ENCODE data around the gene KCNK18.
"Not testable (repeated sequence)": the region's sequence is repeated elsewhere in the genome, so short reads cannot be mapped to it uniquely, and the experiment has no call there.

KCNK18 gene

DNA sequence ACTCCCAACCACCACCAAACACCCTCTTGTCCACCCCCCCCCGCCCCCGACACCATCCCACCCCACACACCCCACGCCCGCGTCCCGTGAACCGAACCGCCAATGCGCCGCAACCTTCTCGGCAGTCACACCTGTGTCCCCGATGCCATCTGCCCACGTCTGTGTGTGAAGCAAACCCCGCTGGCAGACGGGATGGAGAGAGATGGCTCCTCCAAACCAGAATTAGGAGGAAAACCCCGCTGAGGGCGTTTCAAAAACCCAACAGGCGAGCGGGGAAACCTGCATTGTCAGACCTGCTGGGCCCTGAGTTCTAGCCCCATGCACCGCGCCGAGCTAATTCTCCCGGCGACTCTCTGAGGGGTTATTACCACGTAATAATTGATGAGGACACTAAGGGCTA is 28.6 kb upstream of the KCNK18 start:
- TF ChIP-seq PAX5 (IDR thresholded peaks at IDR 0.05; ENCODE audit: insufficient read depth, low read length, severe bottlenecking) (no peak), POU2F2 (IDR thresholded peaks at IDR 0.05; ENCODE audit: low read depth, low read length) (no peak), POLR2A (IDR thresholded peaks at IDR 0.05; ENCODE audit: low read depth, low read length) (no peak), TAF1 (IDR thresholded peaks at IDR 0.05; ENCODE audit: low read depth, low read length) (no peak), SPI1 (IDR thresholded peaks at IDR 0.05; ENCODE audit: low read depth, low read length) (no peak), POLR2AphosphoS5 (IDR thresholded peaks at IDR 0.05; ENCODE audit: low read depth, low read length) (no peak)
- DNase-seq (ENCODE audit: insufficient read length, low spot score) (no peak), FAIRE-seq (no peak)

GRCh38 chr10:117169480-117169879 is 27.8 kb upstream of the KCNK18 start:
- FAIRE-seq, result no peak
- TF ChIP-seq POLR2AphosphoS5 (IDR thresholded peaks at IDR 0.05; ENCODE audit: low read depth, low read length), result no peak
- no peak for TF ChIP-seq SPI1 (IDR thresholded peaks at IDR 0.05; ENCODE audit: low read depth, low read length)
- no peak for TF ChIP-seq POLR2A (IDR thresholded peaks at IDR 0.05; ENCODE audit: low read depth, low read length)
- no peak for TF ChIP-seq POU2F2 (IDR thresholded peaks at IDR 0.05; ENCODE audit: low read depth, low read length)
- TF ChIP-seq TAF1 (IDR thresholded peaks at IDR 0.05; ENCODE audit: low read depth, low read length), result no peak
- TF ChIP-seq PAX5 (IDR thresholded peaks at IDR 0.05; ENCODE audit: insufficient read depth, low read length, severe bottlenecking), result no peak
- no peak for DNase-seq (ENCODE audit: insufficient read length, low spot score)

DNA sequence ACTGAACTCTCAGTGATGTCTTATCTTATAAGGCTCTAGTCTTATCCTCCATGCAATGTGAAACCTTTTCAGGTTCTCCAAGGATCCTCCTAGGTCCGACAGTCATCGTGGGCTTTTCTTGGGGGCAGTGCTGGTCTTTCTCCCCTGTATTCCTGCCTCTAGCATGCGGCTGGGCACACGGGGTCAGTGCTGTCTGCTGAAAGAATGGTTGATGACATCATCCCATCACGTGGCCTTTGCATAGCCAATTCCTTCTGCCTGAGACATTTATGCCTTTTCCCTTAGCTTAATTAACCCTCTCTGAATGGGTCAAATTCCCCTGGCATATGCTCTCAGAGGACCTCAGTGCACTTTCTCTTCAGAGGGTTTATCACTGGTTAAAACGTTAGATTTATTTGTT is 27.0 kb upstream of the KCNK18 start:
- DNase-seq (ENCODE audit: insufficient read length, low spot score) (no peak), FAIRE-seq (no peak)
- no peak for TF ChIP-seq TAF1 (IDR thresholded peaks at IDR 0.05; ENCODE audit: low read depth, low read length)
- TF ChIP-seq PAX5 (IDR thresholded peaks at IDR 0.05; ENCODE audit: insufficient read depth, low read length, severe bottlenecking), result no peak
- no peak for TF ChIP-seq POU2F2 (IDR thresholded peaks at IDR 0.05; ENCODE audit: low read depth, low read length)
- TF ChIP-seq POLR2A (IDR thresholded peaks at IDR 0.05; ENCODE audit: low read depth, low read length), result no peak
- no peak for TF ChIP-seq SPI1 (IDR thresholded peaks at IDR 0.05; ENCODE audit: low read depth, low read length)
- TF ChIP-seq POLR2AphosphoS5 (IDR thresholded peaks at IDR 0.05; ENCODE audit: low read depth, low read length), result no peak

DNA sequence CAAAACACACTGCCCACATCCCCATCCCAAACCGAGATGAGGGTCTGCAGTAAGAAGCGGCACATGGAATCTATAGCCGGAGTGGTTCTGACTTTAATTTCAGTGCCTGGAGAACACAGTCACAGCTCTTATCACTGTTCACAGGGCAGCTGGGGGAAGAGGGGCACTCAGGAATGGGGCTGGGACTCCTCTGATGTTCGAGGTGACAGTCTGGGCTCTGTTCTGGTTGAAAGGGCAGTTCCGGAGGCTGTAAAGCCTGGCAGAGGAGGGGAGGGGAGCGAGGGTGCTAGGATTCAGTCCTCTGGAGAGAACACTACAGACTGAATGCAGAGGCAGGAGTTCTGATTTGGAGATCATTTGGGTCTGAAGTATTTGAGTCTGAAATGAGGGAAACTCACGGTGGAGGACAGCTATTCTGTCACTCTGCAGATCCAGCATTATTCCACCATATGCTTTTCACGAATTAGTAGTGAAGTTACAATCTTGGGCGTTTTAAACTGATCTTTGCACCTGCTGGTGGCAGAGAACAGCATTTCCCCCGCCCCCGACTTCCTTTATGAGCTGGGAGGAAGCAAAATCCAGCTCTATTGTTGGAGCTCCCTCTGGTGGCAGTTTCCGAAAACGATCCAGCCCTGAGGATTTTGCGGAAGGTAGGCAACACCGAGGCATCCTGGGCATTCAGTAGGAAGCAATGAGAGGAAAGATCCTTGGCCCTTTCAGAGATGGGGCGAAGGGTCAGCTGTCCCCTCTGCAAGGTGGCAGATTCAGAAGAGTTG is 22.7 kb upstream of the KCNK18 start:
- FAIRE-seq, result peak; percentile 48
- TF ChIP-seq PAX5 (IDR thresholded peaks at IDR 0.05; ENCODE audit: insufficient read depth, low read length, severe bottlenecking), result no peak
- peak; percentile 19; the same call in 1 of the 2 replicates for TF ChIP-seq SPI1 (IDR thresholded peaks at IDR 0.05; ENCODE audit: low read depth, low read length)
- no peak for DNase-seq (ENCODE audit: insufficient read length, low spot score)

DNA sequence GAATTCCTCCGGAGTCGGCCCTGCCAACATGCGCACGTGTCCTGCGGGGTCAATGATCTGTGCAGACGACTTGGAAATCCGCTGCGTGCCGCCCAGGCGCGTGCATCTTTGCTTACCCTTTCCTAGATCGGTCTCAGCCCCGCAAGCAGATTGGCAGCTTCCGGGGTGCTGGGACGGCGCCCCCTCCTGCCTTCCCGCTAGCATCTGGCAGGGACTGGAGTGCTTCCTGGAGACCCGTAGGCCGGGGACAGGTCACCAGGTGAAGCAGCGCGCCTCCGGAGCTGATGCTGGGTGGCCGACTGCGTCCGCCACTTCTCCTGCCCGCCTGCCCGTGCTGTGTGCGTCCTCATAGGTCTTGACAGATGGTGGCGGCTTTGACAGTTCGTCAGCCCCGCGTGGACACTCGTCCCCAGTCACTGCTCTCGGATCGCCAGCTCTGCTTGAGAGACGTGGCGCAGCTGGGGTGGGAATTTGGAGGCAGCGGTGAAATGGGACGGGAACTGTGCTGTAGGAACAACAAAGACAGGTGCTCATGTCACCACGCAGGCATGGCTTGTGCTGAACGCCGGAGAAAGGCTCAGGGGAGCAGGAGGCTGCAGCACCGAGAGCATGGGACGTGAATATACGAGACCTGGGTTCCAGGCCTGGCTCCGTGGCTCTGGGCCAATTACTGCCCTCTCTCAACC is 21.9 kb upstream of the KCNK18 start:
- TF ChIP-seq POLR2AphosphoS5 (IDR thresholded peaks at IDR 0.05; ENCODE audit: low read depth, low read length), result no peak
- no peak for TF ChIP-seq SPI1 (IDR thresholded peaks at IDR 0.05; ENCODE audit: low read depth, low read length)
- TF ChIP-seq POLR2A (IDR thresholded peaks at IDR 0.05; ENCODE audit: low read depth, low read length), result no peak
- no peak for TF ChIP-seq POU2F2 (IDR thresholded peaks at IDR 0.05; ENCODE audit: low read depth, low read length)
- TF ChIP-seq PAX5 (IDR thresholded peaks at IDR 0.05; ENCODE audit: insufficient read depth, low read length, severe bottlenecking), result no peak
- no peak for TF ChIP-seq TAF1 (IDR thresholded peaks at IDR 0.05; ENCODE audit: low read depth, low read length)
- peak; percentile 35 for FAIRE-seq
- DNase-seq (ENCODE audit: insufficient read length, low spot score), result no peak

GRCh38 chr10:117175901-117176534 is 21.3 kb upstream of the KCNK18 start:
- no peak for TF ChIP-seq POLR2A (IDR thresholded peaks at IDR 0.05; ENCODE audit: low read depth, low read length)
- no peak for TF ChIP-seq POU2F2 (IDR thresholded peaks at IDR 0.05; ENCODE audit: low read depth, low read length)
- no peak for TF ChIP-seq SPI1 (IDR thresholded peaks at IDR 0.05; ENCODE audit: low read depth, low read length)
- TF ChIP-seq TAF1 (IDR thresholded peaks at IDR 0.05; ENCODE audit: low read depth, low read length), result no peak
- TF ChIP-seq POLR2AphosphoS5 (IDR thresholded peaks at IDR 0.05; ENCODE audit: low read depth, low read length), result no peak
- TF ChIP-seq PAX5 (IDR thresholded peaks at IDR 0.05; ENCODE audit: insufficient read depth, low read length, severe bottlenecking), result no peak
- DNase-seq (ENCODE audit: insufficient read length, low spot score), result no peak
- FAIRE-seq, result peak; percentile 76

- FAIRE-seq (no peak), DNase-seq (ENCODE audit: insufficient read length, low spot score) (no peak)
- TF ChIP-seq POU2F2 (IDR thresholded peaks at IDR 0.05; ENCODE audit: low read depth, low read length) (no peak), SPI1 (IDR thresholded peaks at IDR 0.05; ENCODE audit: low read depth, low read length) (no peak), PAX5 (IDR thresholded peaks at IDR 0.05; ENCODE audit: insufficient read depth, low read length, severe bottlenecking) (no peak), POLR2AphosphoS5 (IDR thresholded peaks at IDR 0.05; ENCODE audit: low read depth, low read length) (no peak), POLR2A (IDR thresholded peaks at IDR 0.05; ENCODE audit: low read depth, low read length) (no peak), TAF1 (IDR thresholded peaks at IDR 0.05; ENCODE audit: low read depth, low read length) (no peak)
Observed at GRCh38 chr10:117178190-117178589, 19.1 kb upstream of the KCNK18 start.

GRCh38 chr10:117184296-117184695 is 13.0 kb upstream of the KCNK18 start:
- FAIRE-seq (no peak), DNase-seq (ENCODE audit: insufficient read length, low spot score) (no peak)
- TF ChIP-seq PAX5 (IDR thresholded peaks at IDR 0.05; ENCODE audit: insufficient read depth, low read length, severe bottlenecking) (no peak), SPI1 (IDR thresholded peaks at IDR 0.05; ENCODE audit: low read depth, low read length) (no peak), POLR2AphosphoS5 (IDR thresholded peaks at IDR 0.05; ENCODE audit: low read depth, low read length) (no peak), POLR2A (IDR thresholded peaks at IDR 0.05; ENCODE audit: low read depth, low read length) (no peak), POU2F2 (IDR thresholded peaks at IDR 0.05; ENCODE audit: low read depth, low read length) (no peak)

- FAIRE-seq, result no peak
- DNase-seq (ENCODE audit: insufficient read length, low spot score), result no peak
- no peak for TF ChIP-seq SPI1 (IDR thresholded peaks at IDR 0.05; ENCODE audit: low read depth, low read length)
- TF ChIP-seq TAF1 (IDR thresholded peaks at IDR 0.05; ENCODE audit: low read depth, low read length), result no peak
- no peak for TF ChIP-seq POLR2A (IDR thresholded peaks at IDR 0.05; ENCODE audit: low read depth, low read length)
- TF ChIP-seq POLR2AphosphoS5 (IDR thresholded peaks at IDR 0.05; ENCODE audit: low read depth, low read length), result no peak
- TF ChIP-seq PAX5 (IDR thresholded peaks at IDR 0.05; ENCODE audit: insufficient read depth, low read length, severe bottlenecking), result no peak
- TF ChIP-seq POU2F2 (IDR thresholded peaks at IDR 0.05; ENCODE audit: low read depth, low read length), result no peak
Observed at GRCh38 chr10:117184821-117185220, 12.5 kb upstream of the KCNK18 start.

- not testable (repeated sequence) for FAIRE-seq; DNase-seq (ENCODE audit: insufficient read length, low spot score)
Observed at GRCh38 chr10:117185817-117186216, 11.5 kb upstream of the KCNK18 start.
